Osteoblast (primary cell): ENCODE measurements around the gene LRRC30. TPM values are rescaled to one million over a fixed set of nuclear protein-coding genes. Genes with fewer than 3 reads are reported as not detected.

ENCODE experiments used
- DNase-seq: peaks from one replicate; pipeline ENCODE4 v3.0.0; 2011; ENCODE audit warnings: low spot score, mixed read lengths; ENCODE audit not compliant: insufficient read length; ENCODE audit errors: missing footprints
- H2AFZ ChIP-seq: 2 replicates; pipeline ENCODE4 v1.6.0; 2011; ENCODE audit warnings: mild to moderate bottlenecking, low read length
- H3K27ac ChIP-seq: 2 replicates; pipeline ENCODE4 v1.5.1; 2011; ENCODE audit warnings: mild to moderate bottlenecking, low read depth, low read length, moderate library complexity
- H3K27me3 ChIP-seq: 2 replicates; pipeline ENCODE4 v1.6.0; 2012; ENCODE audit warnings: mild to moderate bottlenecking, control low read depth, inconsistent platforms, low read length, moderate library complexity; ENCODE audit not compliant: insufficient read depth
- H3K36me3 ChIP-seq: 2 replicates; pipeline ENCODE4 v1.5.1; 2011; ENCODE audit warnings: mild to moderate bottlenecking, low read length, control low read depth, moderate library complexity; ENCODE audit not compliant: insufficient read depth
- H3K4me1 ChIP-seq: 2 replicates; pipeline ENCODE4 v1.5.1; 2011; ENCODE audit warnings: mild to moderate bottlenecking, low read length, control low read depth, moderate library complexity; ENCODE audit not compliant: insufficient read depth
- H3K4me2 ChIP-seq: 2 replicates; pipeline ENCODE4 v1.6.0; 2011; ENCODE audit warnings: mild to moderate bottlenecking, low read length; ENCODE audit not compliant: insufficient read depth
- H3K4me3 ChIP-seq: fragments of 200-600 bp; sonication (generic); 3 replicates; pipeline ENCODE4 v1.5.1; 2012; ENCODE audit warnings: mild to moderate bottlenecking, low read length, inconsistent platforms; ENCODE audit not compliant: insufficient read depth
- H3K79me2 ChIP-seq: 2 replicates; pipeline ENCODE4 v1.6.0; 2012; ENCODE audit warnings: mild to moderate bottlenecking, low read length, control low read depth, inconsistent platforms; ENCODE audit not compliant: insufficient read depth
- H3K9me3 ChIP-seq: 2 replicates; pipeline ENCODE4 v1.5.1; 2011; ENCODE audit warnings: low read depth, low read length, control low read depth
- H4K20me1 ChIP-seq: 2 replicates; pipeline ENCODE4 v1.6.0; 2012; ENCODE audit warnings: mild to moderate bottlenecking, low read length, control low read depth; ENCODE audit not compliant: insufficient read depth
- total RNA-seq: library from RNA; depleted of rRNA; stranded (reverse); fragments of >200 nt; gene quantifications from 2 replicates; pipeline ENCODE4 v1.2.3, GENCODE V29; 2012
- TF ChIP-seq, protein P1 (sequence below): IDR thresholded peaks from 2 replicates; pipeline ENCODE4 v1.5.1; 2011; ENCODE audit warnings: mild to moderate bottlenecking, low read depth, low read length, moderate library complexity; ENCODE audit errors: extremely low read depth

LRRC30 gene
- total RNA-seq, 1 donor: not detected

DNA sequence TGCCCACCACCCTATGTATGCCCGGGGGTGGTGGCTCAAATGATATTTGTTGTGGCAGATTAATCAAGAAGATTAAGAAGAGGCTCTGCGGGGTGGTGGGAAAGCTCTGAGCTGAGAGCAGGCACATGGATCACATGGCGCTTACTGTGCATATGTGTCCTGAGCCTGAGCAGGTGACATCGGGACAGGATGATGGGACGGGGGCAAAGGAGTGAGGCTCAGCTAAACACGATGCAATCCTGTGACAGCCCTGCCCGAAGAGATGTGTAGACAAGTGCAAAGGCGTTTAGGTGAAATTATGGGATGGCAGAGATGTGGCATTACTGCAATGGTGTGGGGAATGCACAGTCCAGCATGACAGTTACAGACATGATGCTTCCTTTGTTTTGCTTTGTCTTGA, 6.0 kb downstream of the LRRC30 start:
- no peaks in the 10 kb centered on the region for H3K36me3 ChIP-seq
- H3K9me3 ChIP-seq: no peaks in the 10 kb centered on the region
- no peaks in the 10 kb centered on the region for H4K20me1 ChIP-seq
- TF ChIP-seq, protein P1, sequence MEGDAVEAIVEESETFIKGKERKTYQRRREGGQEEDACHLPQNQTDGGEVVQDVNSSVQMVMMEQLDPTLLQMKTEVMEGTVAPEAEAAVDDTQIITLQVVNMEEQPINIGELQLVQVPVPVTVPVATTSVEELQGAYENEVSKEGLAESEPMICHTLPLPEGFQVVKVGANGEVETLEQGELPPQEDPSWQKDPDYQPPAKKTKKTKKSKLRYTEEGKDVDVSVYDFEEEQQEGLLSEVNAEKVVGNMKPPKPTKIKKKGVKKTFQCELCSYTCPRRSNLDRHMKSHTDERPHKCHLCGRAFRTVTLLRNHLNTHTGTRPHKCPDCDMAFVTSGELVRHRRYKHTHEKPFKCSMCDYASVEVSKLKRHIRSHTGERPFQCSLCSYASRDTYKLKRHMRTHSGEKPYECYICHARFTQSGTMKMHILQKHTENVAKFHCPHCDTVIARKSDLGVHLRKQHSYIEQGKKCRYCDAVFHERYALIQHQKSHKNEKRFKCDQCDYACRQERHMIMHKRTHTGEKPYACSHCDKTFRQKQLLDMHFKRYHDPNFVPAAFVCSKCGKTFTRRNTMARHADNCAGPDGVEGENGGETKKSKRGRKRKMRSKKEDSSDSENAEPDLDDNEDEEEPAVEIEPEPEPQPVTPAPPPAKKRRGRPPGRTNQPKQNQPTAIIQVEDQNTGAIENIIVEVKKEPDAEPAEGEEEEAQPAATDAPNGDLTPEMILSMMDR: no peak
- H3K27ac ChIP-seq: no peak overlapping the region
- H3K4me1 ChIP-seq: no peaks in the 10 kb centered on the region
- H3K79me2 ChIP-seq: no peaks in the 10 kb centered on the region
- H3K4me2 ChIP-seq: no peak overlapping the region
- H3K27me3 ChIP-seq: peaks cover 6% of the 10 kb centered on the region
- H2AFZ ChIP-seq: no peak overlapping the region
- H3K4me3 ChIP-seq: no peak overlapping the region
- DNase-seq: no peak

DNA sequence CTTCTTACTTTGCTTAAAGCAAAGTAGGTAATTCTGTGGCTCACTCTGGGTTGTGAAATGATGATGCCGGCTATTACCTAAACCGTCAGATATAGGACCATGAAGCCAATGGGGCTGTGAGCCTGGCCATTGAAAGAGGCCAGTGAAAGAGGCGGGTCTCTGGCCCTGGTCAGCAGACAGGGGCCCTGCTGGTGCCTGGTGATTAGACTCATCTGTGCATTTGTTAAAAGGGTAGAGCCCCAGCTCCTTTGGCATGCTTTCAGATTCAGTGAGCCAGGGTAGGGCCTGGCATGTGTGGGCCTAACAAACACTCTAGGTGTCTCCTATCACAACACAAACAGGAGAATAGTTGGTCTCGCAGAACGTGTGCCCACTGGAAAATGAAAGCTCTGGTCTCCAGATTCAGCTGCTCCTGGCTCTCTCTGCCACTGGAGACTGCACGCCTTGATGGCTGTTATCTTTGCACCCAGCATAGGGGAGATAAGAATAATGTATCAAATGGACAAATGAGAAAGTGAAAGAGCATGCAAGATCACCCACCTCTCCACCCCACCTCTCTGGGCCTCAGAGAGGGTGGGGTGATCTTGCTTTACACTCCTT, 6.9 kb downstream of the LRRC30 start:
- no peak for DNase-seq
- Histone ChIP-seq H3K4me1 (no peaks in the 10 kb centered on the region), H3K79me2 (no peaks in the 10 kb centered on the region), H3K27ac (no peak overlapping the region), H3K4me2 (no peak overlapping the region), H3K4me3 (no peak overlapping the region), H3K9me3 (no peaks in the 10 kb centered on the region), H2AFZ (no peak overlapping the region), H4K20me1 (no peaks in the 10 kb centered on the region), H3K36me3 (no peaks in the 10 kb centered on the region), H3K27me3 (no peaks in the 10 kb centered on the region)
- TF ChIP-seq, protein P1: no peak

DNA sequence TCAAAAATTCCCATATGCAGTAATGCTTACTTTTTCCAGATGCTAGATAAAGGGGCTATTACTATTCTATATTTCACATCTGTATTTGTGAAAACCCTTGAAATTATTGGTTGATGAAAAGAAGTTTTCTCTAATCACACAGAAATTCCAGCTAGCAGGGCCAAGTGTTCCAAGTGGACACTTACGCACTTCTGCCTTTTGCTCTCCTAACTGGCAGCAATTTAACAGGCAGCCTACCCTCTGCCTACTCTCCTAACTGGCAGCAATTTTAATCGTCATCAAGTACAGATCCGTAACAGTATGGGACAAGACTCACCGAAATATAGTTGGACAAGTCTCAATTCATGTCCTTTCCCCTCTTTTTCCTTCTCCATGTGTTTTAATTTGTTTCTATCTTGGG, 12.0 kb downstream of the LRRC30 start:
- no peak overlapping the region for H3K4me3 ChIP-seq
- no peaks in the 10 kb centered on the region for H3K79me2 ChIP-seq
- H3K27ac ChIP-seq: no peak overlapping the region
- no peak overlapping the region for H3K4me2 ChIP-seq
- TF ChIP-seq, protein P1: no peak
- no peaks in the 10 kb centered on the region for H3K36me3 ChIP-seq
- no peaks in the 10 kb centered on the region for H3K4me1 ChIP-seq
- no peaks in the 10 kb centered on the region for H4K20me1 ChIP-seq
- H2AFZ ChIP-seq: no peak overlapping the region
- H3K9me3 ChIP-seq: no peaks in the 10 kb centered on the region
- no peak for DNase-seq
- H3K27me3 ChIP-seq: no peaks in the 10 kb centered on the region

DNA sequence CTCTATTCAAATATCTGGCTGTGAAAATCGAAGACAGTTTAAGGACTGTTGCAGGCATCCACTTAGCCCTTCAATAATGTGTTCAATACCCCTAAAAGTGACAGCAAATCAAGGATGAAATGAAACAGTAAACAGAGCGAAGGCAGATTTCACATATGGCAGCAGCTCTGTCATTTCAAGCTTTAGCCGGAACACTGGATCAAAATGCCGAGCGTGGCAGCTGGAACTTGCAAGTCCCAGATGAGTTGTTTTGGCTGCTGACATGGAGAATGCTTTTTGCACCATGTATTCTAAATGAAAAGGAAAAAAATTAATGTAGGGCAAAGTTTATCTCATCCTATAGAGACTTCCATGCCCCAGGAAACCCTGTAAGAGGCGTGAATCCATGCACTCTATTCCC, 18.0 kb downstream of the LRRC30 start:
- Histone ChIP-seq H3K79me2 (no peaks in the 10 kb centered on the region), H3K27ac (no peak overlapping the region), H4K20me1 (no peaks in the 10 kb centered on the region), H3K4me3 (no peak overlapping the region), H2AFZ (no peak overlapping the region), H3K4me2 (no peak overlapping the region), H3K4me1 (no peaks in the 10 kb centered on the region), H3K36me3 (no peaks in the 10 kb centered on the region), H3K9me3 (no peaks in the 10 kb centered on the region), H3K27me3 (no peaks in the 10 kb centered on the region)
- DNase-seq: no peak
- TF ChIP-seq, protein P1: no peak
